Neural cell (in vitro differentiated cells): ENCODE results near the gene PPP1R27. TPM values are rescaled to one million over a fixed set of nuclear protein-coding genes. Genes with fewer than 3 reads are reported as not detected.

Experiments
- H2AFZ ChIP-seq: fragments of 200-600, 300-800 bp; sonication (generic), shearing (Covaris generic); 2 replicates; pipeline ENCODE4 v1.6.0; 2014; ENCODE audit warnings: low read depth, mild to moderate bottlenecking, antibody characterized with exemption, low read length, moderate library complexity
- H3F3A ChIP-seq: fragments of 200-600 bp; shearing (Covaris generic); 2 replicates; pipeline ENCODE4 v1.6.1; 2016; ENCODE audit warnings: mild to moderate bottlenecking, moderate library complexity, mixed read lengths, antibody characterized with exemption, low read length; ENCODE audit not compliant: insufficient read depth, poor library complexity, severe bottlenecking
- H3K27ac ChIP-seq: fragments of 200-600, 300-800 bp; sonication (generic), shearing (Covaris generic); 2 replicates; pipeline ENCODE4 v1.5.1; 2014; ENCODE audit warnings: mild to moderate bottlenecking, low read length, moderate library complexity
- H3K27me3 ChIP-seq: fragments of 300-800, 200-600 bp; sonication (generic), shearing (Covaris generic); 2 replicates; pipeline ENCODE4 v1.6.0; 2014; ENCODE audit warnings: mild to moderate bottlenecking, low read depth, low read length, moderate library complexity; ENCODE audit not compliant: insufficient read depth
- H3K36me3 ChIP-seq: fragments of 300-800, 200-600 bp; sonication (generic), shearing (Covaris generic); 2 replicates; pipeline ENCODE4 v1.5.1; 2014; ENCODE audit warnings: mild to moderate bottlenecking, antibody characterized with exemption, low read length, moderate library complexity; ENCODE audit not compliant: insufficient read depth
- H3K4me2 ChIP-seq: fragments of 300-800, 200-600 bp; sonication (generic), shearing (Covaris generic); 2 replicates; pipeline ENCODE4 v1.6.0; 2014; ENCODE audit warnings: mild to moderate bottlenecking, low read length
- H3K4me3 ChIP-seq: fragments of 300-800, 200-600 bp; sonication (generic), shearing (Covaris generic); 2 replicates; pipeline ENCODE4 v1.5.1; 2014; ENCODE audit warnings: mild to moderate bottlenecking, low read length, moderate library complexity
- H3K79me2 ChIP-seq: fragments of 200-600 bp; shearing (Covaris generic); replicated peaks from 2 replicates; pipeline ENCODE4 v1.6.0; 2014; ENCODE audit warnings: mild to moderate bottlenecking, low read length, moderate library complexity; ENCODE audit not compliant: insufficient read depth
- H3K9ac ChIP-seq: fragments of 300-800, 200-600 bp; sonication (generic), shearing (Covaris generic); 2 replicates; pipeline ENCODE4 v1.6.1; 2016; ENCODE audit warnings: mild to moderate bottlenecking, low read length, mixed read lengths
- H3K9me2 ChIP-seq: fragments of 200-600 bp; shearing (Covaris generic); 2 replicates; pipeline ENCODE4 v1.6.1; 2016; ENCODE audit warnings: mild to moderate bottlenecking, low read length, mixed read lengths; ENCODE audit not compliant: insufficient read depth
- H3K9me3 ChIP-seq: fragments of 200-600, 300-800 bp; sonication (generic), shearing (Covaris generic); 2 replicates; pipeline ENCODE4 v1.6.1; 2016; ENCODE audit warnings: mild to moderate bottlenecking, mixed run types, low read length, moderate library complexity, mixed read lengths
- H4K20me1 ChIP-seq: fragments of 200-600 bp; shearing (Covaris generic); 2 replicates; pipeline ENCODE4 v1.6.1; 2016; ENCODE audit warnings: mild to moderate bottlenecking, mixed run types; ENCODE audit not compliant: insufficient read depth
- EP300 ChIP-seq: fragments of 450-650 bp; conservative IDR thresholded peaks from 2 replicates; pipeline ENCODE4 v1.6.1; 2014; ENCODE audit warnings: antibody characterized with exemption, mild to moderate bottlenecking, moderate library complexity; ENCODE audit not compliant: poor library complexity, severe bottlenecking
- EZH2 ChIP-seq: fragments of 200-600, 300-800 bp; shearing (Covaris generic), sonication (generic); IDR thresholded peaks from 2 replicates; pipeline ENCODE4 v1.6.1; 2014; ENCODE audit warnings: antibody characterized with exemption, low read length, borderline replicate concordance, mild to moderate bottlenecking; ENCODE audit not compliant: insufficient read depth, poor library complexity, severe bottlenecking
- MXI1 ChIP-seq: fragments of 450-650 bp; conservative IDR thresholded peaks from 2 replicates; pipeline ENCODE4 v1.6.1; 2014; ENCODE audit warnings: antibody characterized with exemption, mild to moderate bottlenecking; ENCODE audit not compliant: poor library complexity, severe bottlenecking
- POLR2AphosphoS5 ChIP-seq: IDR thresholded peaks from 2 replicates; pipeline ENCODE4 v1.6.1; 2012
- RAD21 ChIP-seq: fragments of 450-650 bp; conservative IDR thresholded peaks from 2 replicates; pipeline ENCODE4 v1.6.1; 2014; ENCODE audit warnings: antibody characterized with exemption, mild to moderate bottlenecking, moderate library complexity
- SMC3 ChIP-seq: fragments of 450-650 bp; conservative IDR thresholded peaks from 2 replicates; pipeline ENCODE4 v1.6.1; 2014; ENCODE audit warnings: antibody characterized with exemption, mild to moderate bottlenecking, moderate library complexity; ENCODE audit not compliant: poor library complexity
- TAF1 ChIP-seq: IDR thresholded peaks from 2 replicates; pipeline ENCODE4 v1.6.1; 2012; ENCODE audit warnings: low read depth
- polyA plus RNA-seq: library from polyadenylated mRNA; depleted of rRNA; stranded (reverse); fragments of >200 nt; gene quantifications from 2 replicates; pipeline ENCODE4 v1.2.3, GENCODE V29; 2014
- TF ChIP-seq, protein P1 (sequence below): fragments of 450-650 bp; IDR thresholded peaks from 2 replicates; pipeline ENCODE4 v1.5.1; 2014; ENCODE audit warnings: antibody characterized with exemption, mild to moderate bottlenecking, moderate library complexity; ENCODE audit not compliant: poor library complexity, severe bottlenecking
- TF ChIP-seq, protein P2 (sequence below): IDR thresholded peaks from 2 replicates; pipeline ENCODE4 v1.6.1; 2012; ENCODE audit warnings: borderline replicate concordance

Gene PPP1R27
- polyA plus RNA-seq, 1 donor from 2014 or later, result not detected

DNA sequence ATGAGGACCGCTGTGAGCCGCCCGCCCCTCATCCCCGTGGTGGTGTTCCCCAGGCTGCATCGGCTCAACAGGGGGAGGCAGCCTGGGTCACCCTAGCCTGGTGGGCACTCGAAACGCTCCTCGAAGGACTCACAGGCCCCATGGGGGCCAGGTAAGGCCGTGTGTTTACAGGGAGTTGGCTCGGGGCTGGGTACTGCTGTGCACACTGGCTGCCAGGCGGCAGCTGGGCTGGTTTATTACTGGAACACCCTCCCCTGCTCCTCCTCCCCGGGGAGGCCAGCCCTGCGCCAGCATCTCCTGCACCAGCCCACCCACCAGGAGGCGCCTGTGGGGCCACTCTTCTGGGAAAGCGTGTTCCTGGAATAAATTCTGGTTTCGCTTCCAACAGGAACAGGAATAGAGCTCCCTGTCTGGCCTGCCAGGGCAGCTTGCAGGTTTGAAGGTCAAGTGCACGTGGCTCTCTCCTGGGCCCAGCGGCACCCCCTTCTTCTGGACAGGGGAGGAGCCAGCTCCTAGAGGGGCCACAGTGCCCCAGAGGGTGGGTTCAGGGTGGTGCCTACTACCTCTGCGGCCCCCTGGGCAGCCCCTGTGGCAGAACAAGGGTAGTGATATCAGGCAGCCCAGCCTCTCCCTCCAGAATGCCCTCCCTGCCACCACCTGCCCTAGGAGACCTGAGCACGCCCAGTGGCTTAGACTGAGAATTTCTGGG is 13.1 kb downstream of the PPP1R27 start:
- Histone ChIP-seq H3K9me3 (no peaks in the 10 kb centered on the region), H3K36me3 (no peaks in the 10 kb centered on the region), H3K9me2 (no peaks in the 10 kb centered on the region), H3K4me3 (no peak overlapping the region), H3K9ac (no peak overlapping the region), H3K4me2 (no peak overlapping the region), H4K20me1 (peaks cover 3% of the 10 kb centered on the region), H2AFZ (no peak overlapping the region), H3F3A (no peaks in the 10 kb centered on the region), H3K79me2 (no peaks in the 10 kb centered on the region), H3K27me3 (no peaks in the 10 kb centered on the region), H3K27ac (no peak overlapping the region)
- TF ChIP-seq TAF1, result no peak
- TF ChIP-seq POLR2AphosphoS5, result no peak
- TF ChIP-seq, protein P1, sequence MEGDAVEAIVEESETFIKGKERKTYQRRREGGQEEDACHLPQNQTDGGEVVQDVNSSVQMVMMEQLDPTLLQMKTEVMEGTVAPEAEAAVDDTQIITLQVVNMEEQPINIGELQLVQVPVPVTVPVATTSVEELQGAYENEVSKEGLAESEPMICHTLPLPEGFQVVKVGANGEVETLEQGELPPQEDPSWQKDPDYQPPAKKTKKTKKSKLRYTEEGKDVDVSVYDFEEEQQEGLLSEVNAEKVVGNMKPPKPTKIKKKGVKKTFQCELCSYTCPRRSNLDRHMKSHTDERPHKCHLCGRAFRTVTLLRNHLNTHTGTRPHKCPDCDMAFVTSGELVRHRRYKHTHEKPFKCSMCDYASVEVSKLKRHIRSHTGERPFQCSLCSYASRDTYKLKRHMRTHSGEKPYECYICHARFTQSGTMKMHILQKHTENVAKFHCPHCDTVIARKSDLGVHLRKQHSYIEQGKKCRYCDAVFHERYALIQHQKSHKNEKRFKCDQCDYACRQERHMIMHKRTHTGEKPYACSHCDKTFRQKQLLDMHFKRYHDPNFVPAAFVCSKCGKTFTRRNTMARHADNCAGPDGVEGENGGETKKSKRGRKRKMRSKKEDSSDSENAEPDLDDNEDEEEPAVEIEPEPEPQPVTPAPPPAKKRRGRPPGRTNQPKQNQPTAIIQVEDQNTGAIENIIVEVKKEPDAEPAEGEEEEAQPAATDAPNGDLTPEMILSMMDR, result no peak
- no peak for TF ChIP-seq EZH2
- no peak for TF ChIP-seq SMC3
- TF ChIP-seq EP300, result no peak
- TF ChIP-seq RAD21, result no peak
- TF ChIP-seq, protein P2, sequence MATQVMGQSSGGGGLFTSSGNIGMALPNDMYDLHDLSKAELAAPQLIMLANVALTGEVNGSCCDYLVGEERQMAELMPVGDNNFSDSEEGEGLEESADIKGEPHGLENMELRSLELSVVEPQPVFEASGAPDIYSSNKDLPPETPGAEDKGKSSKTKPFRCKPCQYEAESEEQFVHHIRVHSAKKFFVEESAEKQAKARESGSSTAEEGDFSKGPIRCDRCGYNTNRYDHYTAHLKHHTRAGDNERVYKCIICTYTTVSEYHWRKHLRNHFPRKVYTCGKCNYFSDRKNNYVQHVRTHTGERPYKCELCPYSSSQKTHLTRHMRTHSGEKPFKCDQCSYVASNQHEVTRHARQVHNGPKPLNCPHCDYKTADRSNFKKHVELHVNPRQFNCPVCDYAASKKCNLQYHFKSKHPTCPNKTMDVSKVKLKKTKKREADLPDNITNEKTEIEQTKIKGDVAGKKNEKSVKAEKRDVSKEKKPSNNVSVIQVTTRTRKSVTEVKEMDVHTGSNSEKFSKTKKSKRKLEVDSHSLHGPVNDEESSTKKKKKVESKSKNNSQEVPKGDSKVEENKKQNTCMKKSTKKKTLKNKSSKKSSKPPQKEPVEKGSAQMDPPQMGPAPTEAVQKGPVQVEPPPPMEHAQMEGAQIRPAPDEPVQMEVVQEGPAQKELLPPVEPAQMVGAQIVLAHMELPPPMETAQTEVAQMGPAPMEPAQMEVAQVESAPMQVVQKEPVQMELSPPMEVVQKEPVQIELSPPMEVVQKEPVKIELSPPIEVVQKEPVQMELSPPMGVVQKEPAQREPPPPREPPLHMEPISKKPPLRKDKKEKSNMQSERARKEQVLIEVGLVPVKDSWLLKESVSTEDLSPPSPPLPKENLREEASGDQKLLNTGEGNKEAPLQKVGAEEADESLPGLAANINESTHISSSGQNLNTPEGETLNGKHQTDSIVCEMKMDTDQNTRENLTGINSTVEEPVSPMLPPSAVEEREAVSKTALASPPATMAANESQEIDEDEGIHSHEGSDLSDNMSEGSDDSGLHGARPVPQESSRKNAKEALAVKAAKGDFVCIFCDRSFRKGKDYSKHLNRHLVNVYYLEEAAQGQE, result no peak
- TF ChIP-seq MXI1, result no peak

DNA sequence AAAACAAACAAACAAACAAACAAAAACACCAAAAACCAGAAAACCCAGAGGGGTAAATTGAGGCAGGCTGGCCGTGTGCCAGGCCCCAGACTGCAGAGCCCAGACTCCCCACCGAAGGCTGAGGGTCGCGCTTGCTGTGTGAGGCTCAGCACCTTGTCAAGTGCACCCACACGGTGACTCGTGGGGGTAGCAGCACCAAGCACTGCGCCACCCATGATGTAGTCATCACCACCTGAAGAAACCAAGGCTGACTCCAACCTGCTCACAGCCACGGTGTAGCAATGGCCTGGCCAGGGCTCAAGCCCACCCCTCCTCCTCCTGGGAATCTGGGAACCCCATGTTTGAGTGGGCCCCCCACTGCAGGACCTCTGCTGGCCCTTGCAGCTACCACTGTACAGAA is 13.7 kb downstream of the PPP1R27 start:
- Histone ChIP-seq H3K27me3 (no peaks in the 10 kb centered on the region), H3F3A (no peaks in the 10 kb centered on the region), H3K27ac (no peak overlapping the region), H3K4me2 (no peak overlapping the region), H3K4me3 (no peak overlapping the region), H4K20me1 (peaks cover 3% of the 10 kb centered on the region), H3K9ac (no peak overlapping the region), H2AFZ (no peak overlapping the region), H3K9me3 (no peaks in the 10 kb centered on the region), H3K79me2 (no peaks in the 10 kb centered on the region), H3K36me3 (no peaks in the 10 kb centered on the region), H3K9me2 (no peaks in the 10 kb centered on the region)
- TF ChIP-seq POLR2AphosphoS5 (no peak), EP300 (no peak), TAF1 (no peak)
